Kidney capillary endothelial cell (primary cell): ENCODE results near the gene DNAJB1.
"Not testable (repeated sequence)": the region's sequence is repeated elsewhere in the genome, so short reads cannot be mapped to it uniquely, and the experiment has no call there.

Experiments used
- DNase-seq: peaks from one replicate; pipeline ENCODE4 v3.0.0-alpha.2; 2018; ENCODE audit warnings: low spot score

DNAJB1 gene

DNA sequence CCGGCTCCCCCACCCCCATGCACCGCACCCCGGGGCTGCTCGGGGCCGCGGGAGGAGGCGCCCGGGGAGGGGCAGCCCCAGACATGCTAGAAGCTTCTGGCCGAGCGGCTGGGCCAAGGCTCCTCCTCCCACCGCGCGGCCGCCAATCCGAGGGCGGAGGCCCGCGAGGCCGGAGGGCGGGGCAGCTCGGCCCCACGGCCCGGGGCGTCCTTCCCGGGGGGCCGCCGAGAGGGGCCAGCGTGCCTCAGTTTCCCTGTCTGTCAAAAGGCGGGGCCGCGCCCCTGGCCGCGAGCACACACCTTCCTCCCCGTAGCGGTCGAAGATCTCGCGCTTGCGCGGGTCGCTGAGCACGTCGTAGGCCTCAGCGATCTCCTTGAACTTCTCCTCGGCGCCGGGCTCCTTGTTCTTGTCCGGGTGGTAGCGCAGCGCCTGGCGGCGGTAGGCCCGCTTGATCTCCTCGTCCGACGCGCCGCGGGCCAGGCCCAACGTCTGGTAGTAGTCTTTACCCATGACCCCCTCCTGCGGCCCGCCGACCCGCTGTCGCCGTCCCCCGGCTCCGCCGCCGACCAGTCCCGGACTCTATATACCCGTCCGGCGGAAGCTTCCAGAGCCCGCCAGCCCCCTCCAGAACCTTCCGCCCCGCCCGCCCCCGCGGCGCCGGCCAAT lies at the start of gene DNAJB1:
Gene DNAJB1, minus strand, starts transcription at position 558 of the 666 bp plus-strand sequence. Its CDS starts 48 bp downstream, at position 510.
- peak; percentile 55 for DNase-seq

GRCh38 chr19:14567079-14567478 lies 48.9 kb upstream of the DNAJB1 start:
- DNase-seq = no peak

DNA sequence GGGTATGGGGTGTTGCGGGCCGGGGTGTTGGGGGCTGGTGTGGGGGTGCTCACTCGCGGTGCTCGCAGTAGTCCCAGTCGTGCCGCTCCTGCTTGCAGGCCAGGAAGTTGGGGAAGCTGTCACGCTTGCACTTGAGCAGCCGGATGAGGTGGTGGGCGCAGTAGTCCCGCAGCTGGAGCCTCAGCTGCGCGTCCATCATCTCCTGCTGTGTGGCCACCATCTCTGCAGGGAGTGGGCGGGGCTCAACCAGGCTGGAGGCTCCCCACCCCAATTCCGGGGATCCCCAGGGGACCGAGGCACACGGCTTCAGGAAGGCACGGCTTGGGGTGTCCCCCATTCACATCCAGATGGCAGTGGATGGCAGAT lies 48.5 kb upstream of the DNAJB1 start:
- no peak for DNase-seq

DNA sequence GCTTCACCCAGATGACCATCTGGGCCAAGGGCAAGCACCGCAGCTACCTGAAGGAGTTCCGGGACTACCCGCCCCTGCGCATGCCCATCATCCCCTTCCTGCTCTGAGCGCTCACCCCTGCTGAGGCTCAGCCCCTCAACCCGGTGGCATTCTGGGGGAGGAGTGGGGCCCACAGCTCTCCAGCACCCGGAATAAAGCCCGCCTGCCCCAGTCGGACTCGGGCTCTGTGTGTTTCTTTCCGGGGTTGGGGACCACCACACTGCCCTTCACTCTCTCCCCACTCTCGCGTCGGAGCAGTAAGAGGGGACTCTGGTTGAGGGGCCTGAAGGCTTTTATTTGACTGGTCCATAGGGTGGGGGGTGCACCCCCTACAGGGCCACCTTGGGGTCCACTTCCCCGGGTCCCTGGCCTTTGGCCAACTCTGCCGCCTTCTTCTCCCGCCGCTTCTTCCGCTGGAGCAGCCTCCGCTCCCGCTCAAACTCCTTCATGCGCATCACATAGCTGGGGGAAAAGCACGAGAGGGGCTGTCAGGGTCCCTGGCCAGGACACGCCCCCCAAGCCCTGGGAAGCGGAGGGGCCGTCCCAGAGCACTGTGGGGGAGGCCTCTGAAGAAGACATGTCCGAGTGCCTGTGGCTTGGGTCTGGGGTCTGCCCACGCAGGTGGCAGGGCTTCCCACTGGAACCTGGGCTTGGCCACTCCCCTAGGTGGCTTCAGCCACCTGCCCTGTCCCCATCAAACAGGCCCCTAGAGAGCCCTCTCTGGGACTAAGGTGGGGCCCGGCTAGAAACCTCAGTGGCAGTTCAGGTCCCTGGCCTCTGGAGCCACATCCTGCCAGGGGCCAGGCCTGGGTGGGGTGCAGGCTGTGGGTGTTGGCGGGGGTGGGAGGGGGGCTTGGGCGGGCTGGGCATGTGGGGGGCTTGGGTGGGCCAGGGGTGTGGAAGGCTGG lies 47.8 kb upstream of the DNAJB1 start:
- no peak for DNase-seq

DNA sequence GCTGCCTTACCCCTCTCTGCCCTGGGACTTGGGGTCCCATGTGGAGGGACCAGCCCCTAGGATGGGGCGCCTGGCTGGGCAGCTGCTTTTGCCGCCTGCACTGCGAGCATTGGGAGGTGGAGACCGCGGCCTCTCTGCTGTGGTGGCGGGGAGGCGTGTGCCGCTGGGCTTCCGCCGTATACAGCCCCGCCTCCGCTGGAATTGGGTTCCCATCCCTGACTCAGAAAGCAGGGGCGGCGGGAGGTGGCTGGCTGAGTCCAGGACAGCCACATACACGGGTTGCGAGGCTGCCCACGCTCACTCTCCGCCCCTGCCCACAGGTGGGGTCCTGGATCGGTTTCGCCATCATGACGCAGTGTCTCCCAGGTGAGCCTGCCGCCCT lies 47.1 kb upstream of the DNAJB1 start:
- DNase-seq = no peak

DNA sequence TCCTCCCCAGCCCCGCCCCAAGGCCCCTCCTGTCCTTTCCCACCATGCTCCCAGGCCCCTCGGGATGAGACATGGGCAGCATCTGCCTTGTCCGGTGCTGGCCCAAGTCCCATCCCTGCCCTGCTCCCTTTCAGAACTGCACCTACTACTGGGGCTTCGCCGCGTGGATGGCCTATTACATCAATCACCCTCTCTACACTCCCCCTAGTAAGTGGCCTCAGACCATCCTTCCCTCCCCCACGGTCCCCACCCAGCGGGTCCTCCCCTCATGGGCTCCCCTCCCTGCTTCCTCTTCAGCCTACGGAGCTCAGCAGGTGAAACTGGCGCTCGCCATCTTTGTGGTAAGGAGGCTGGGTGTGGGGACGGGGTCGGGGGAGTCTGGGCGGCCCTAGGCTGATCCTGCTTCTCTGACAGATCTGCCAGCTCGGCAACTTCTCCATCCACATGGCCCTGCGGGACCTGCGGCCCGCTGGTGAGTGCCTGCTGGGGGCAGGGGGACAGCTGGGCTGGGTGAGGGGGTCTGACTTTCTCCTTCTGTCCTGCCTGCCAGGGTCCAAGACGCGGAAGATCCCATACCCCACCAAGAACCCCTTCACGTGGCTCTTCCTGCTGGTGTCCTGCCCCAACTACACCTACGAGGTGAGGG lies 46.6 kb upstream of the DNAJB1 start:
- DNase-seq = not testable (repeated sequence)

DNA sequence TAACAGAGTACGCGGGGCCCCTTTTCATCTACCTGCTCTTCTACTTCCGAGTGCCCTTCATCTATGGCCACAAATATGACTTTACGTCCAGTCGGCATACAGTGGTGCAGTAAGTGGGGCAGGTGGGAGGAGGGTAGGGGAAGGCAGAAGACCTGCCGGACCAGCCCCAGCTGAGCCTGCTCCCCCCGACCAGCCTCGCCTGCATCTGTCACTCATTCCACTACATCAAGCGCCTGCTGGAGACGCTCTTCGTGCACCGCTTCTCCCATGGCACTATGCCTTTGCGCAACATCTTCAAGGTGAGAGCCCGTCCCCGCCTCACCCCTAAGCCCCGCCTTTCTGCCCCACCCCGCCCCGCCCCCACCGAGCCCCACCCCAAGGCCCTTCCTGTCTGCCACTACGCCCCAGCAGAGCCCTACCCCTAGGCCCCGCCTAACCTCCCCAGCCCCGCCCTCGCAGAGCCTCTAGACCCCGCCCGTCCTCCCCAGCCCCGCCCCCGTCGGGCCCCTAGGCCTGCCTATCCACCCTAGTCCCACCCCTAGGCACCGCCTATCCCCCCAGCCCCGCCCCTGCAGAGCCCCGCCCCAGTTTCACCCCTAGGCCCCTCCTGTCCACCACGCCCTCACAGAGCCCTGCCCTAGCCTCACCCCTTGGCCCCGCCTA lies 45.9 kb upstream of the DNAJB1 start:
- no peak for DNase-seq

GRCh38 chr19:14563590-14563926 lies 45.4 kb upstream of the DNAJB1 start:
- DNase-seq = no peak

DNA sequence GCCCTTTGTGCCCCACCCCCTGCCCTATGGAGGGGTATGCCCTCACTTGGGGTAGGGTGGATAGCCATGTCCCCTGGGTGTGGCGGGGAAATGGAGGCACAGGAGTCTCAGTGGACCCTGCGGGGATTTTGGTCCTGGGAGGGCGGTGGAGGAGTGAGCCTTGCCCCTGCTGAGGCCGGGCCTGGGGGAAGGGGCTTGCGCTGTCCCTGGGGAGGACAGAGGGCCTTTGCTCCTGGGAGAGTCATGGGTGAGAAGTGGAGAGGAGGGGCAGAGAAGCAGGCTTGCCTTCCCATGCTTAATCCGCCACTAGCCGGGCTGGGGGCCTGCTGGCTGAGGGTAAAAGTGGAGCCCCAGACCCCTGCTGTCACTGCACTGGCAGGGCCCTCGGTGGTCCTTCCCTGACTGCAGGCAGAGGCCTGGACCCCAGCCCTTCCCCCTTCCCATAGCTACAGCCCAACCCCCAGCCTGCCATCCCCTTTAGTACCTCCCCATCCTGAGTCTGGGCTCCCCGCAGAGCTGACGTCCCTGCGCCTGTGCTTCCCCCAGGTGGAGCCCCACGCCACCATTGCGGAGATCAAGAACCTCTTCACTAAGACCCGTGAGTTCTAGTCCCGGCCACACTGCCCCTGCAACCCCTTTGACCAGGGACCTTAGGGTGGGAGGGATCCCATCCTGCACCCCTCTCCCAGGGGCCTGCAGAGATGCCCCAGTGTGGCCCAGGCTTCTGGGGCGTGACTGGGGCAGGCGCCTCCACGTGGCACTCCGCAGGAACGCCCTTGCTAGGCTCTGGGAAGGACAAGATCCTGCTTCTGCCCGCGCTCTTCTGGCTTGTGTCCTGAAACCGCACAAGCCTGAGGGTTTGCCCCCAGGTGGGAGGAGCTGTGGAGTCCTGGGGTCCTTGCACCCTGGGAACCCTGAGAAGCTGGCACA lies 44.7 kb upstream of the DNAJB1 start:
- no peak for DNase-seq

DNA sequence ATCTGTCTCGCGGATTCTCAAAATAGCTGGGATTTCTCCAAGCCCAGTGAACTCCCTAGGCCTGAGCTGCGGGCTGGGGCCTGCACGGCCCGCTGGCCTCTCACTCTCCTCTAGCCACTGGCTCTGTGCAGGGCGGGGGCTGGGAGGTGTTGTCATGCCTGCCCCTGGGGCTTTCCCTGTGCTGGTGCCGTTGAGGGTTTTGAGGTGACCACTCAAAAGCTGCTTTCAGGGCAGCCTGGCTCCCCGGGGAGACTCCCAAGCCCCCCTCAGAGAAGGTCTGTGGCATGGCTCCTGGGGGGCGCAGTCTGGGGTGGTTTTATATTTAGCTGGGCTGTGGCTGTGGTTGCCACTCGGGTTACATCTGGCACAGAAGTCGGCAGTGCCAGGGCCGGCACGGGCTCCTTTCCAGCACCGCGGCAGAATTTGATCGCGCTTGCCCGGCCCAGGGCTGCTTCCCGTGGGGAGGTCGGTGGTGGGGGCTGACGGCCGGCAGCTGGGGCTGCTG lies 43.7 kb upstream of the DNAJB1 start:
- DNase-seq = no peak

- DNase-seq = no peak
These were observed 43.1 kb upstream of the DNAJB1 start for GRCh38 chr19:14561249-14561648.

DNA sequence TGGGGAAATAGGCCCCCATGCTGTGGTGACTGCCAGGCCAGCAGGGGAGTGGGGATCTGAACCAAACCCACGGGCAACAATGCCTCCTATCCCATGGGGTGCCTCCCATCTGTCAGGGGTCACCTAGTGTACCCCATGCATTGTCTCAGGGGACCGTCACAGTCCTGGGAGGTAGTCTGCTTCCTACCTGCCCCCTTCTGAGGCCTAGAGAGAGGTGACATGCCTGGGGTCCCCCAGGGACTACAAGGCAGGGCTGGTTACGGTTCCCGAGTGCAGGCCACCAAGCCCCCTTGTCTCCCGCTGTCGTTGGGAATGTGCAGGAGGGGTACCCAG lies 42.5 kb upstream of the DNAJB1 start:
- no peak for DNase-seq

- DNase-seq = peak; percentile 50
These were observed 41.9 kb upstream of the DNAJB1 start for GRCh38 chr19:14559916-14560775.

DNA sequence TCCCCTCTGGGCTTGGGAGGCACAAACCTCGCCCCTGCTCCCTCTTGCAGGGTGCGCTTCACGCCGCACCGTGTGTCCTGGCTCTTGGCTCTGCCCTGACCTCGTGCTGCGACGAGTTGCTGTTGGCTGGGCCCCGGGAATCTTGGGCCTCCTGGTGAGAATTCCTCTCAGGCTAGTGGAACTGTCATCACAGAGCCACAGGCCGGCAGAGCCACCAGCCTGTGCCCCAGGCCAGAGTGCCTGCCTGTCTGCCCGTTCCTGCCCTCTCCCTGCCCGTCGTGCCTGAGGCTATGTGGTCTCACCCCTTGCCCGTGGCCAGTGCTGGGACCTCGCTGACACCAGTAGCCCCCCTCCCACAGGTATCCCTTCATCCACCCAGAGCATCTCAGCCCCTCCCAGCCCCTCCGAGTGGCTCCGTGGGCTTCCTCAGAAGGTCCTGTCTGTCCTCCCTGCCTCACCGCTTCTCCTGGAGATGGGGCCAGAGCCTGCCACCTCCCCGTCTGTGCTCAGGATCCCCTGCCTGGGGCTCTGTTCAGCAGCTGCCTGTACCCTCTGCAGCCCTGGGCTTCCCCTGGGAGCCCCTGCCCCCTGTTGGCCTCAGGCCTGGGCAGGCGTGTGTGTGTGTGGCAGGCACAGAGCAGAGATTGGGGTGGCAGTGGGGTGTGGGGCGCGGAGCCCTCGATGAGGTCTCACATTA lies 40.3 kb upstream of the DNAJB1 start:
- DNase-seq = no peak

- DNase-seq = peak; percentile 82
These were observed 38.5 kb upstream of the DNAJB1 start for GRCh38 chr19:14556662-14557188.

DNA sequence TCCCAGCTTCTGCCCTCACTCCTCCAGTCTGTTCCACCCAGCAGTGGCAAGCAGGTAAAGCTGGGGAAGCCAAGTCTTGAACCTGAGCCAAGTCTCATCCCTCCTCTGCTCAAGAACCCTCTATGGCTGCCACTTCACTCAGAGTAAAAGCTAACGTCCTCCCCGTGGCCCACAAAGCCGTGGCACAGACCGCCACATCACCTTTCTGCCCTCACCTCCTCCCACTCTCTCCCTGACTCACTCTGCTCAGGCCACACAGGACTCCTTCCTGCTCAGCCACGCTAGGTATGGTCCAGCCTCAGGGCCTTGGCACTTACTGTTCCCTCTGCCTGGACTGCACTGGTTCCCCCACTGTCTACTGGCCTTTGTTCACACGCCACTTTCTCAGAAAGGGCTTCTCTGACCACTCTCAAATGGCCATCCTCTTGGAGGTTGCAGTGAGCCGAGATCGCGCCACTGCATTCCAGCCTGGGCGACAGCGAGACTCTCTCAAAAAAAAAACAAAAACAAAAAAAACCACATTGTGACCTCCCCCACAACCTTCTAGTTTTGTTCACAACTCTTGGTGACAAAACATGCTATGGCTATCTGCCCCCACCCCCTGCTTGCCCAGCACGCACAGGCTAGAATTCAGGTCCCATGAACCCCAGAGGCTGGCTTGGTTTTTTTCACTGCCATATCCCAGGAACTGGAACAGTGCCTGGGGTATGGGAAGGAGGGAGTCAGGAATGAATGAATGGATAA lies 37.9 kb upstream of the DNAJB1 start:
- no peak for DNase-seq

- no peak for DNase-seq
These were observed 36.2 kb upstream of the DNAJB1 start for GRCh38 chr19:14554382-14554812.

DNA sequence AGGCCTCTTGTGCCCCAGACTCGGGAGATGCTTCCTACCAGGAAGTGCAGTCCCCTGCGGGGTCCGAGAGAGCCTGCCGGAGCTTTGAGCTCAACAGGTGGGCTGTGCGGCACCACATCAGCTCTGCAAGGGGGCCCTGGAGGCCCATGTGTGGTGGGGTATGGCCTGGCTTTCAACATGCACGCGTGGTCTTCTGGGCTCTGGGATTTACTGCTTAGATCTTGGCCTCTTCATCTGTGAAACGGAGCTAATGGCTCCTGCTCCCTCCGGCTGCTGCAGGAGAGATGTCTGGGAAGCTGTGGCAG lies 35.7 kb upstream of the DNAJB1 start:
- DNase-seq = no peak
